Measurements from ENCODE around the gene NAA15. TPM values are rescaled to one million over a fixed set of nuclear protein-coding genes. Genes with fewer than 3 reads are reported as not detected.

NAA15 gene
- total RNA-seq, 1 experiment from 2014 or later: 80.6 TPM

GRCh38 chr4:139295206-139295941, 5.9 kb upstream of the NAA15 start:
- peak; percentile 92 for DNase-seq (ENCODE audit: unreplicated experiment)
- peak; percentile 93 for TF ChIP-seq CTCF (IDR thresholded peaks at IDR 0.05; ENCODE audit: unreplicated experiment)
- peaks cover 2% of the 10 kb centered on the region for H3K4me1 Mint-ChIP-seq (ENCODE audit: insufficient read depth, unreplicated experiment)
- BruUV-seq (replicated peaks): TSS peak; percentile 91
- CTCF ChIA-PET: interaction anchor here (0.6 to 6.1 kb wide), 36 partner anchors 8 to 265 kb away, joined by 3 to 57 read pairs (median 4); no protein-coding TSS in a partner anchor
- H3K9me3 Mint-ChIP-seq (ENCODE audit: unreplicated experiment): no peaks in the 10 kb centered on the region
- POLR2A ChIA-PET: interaction anchor here (0.6 to 4.6 kb wide), 39 partner anchors 9 to 593 kb away, joined by 3 to 134 read pairs (median 5); partner anchors contain the start of gene ELF2
- intact Hi-C loops (cut with micrococcal nuclease): loop anchor here (1.0 to 5.0 kb wide), 4 partner anchors 52 to 263 kb away; no protein-coding TSS in a partner anchor
- H3K27ac Mint-ChIP-seq (ENCODE audit: low read depth, unreplicated experiment): peak overlapping the region; percentile 97
- no peaks in the 10 kb centered on the region for H3K27me3 Mint-ChIP-seq (ENCODE audit: insufficient read depth, unreplicated experiment)
- peaks cover 39% of the 10 kb centered on the region for H3K36me3 Mint-ChIP-seq (ENCODE audit: insufficient read depth, unreplicated experiment)
- peak overlapping the region; percentile 78 for H3K4me3 Mint-ChIP-seq (ENCODE audit: unreplicated experiment)

GRCh38 chr4:139295942-139296299, 5.4 kb upstream of the NAA15 start:
- no peak for DNase-seq (ENCODE audit: unreplicated experiment)
- ChIA-PET CTCF (interaction anchor here (0.5 to 6.1 kb wide), 40 partner anchors 9 to 265 kb away, joined by 3 to 57 read pairs (median 4); no protein-coding TSS in a partner anchor), POLR2A (interaction anchor here (0.6 to 4.6 kb wide), 41 partner anchors 9 to 592 kb away, joined by 3 to 134 read pairs (median 5); partner anchors contain the start of gene ELF2)
- peaks cover 6% of the 10 kb centered on the region for H3K4me1 Mint-ChIP-seq (ENCODE audit: insufficient read depth, unreplicated experiment)
- TF ChIP-seq CTCF (IDR thresholded peaks at IDR 0.05; ENCODE audit: unreplicated experiment): no peak
- H3K9me3 Mint-ChIP-seq (ENCODE audit: unreplicated experiment): no peaks in the 10 kb centered on the region
- no TSS peak for BruUV-seq (replicated peaks)
- H3K4me3 Mint-ChIP-seq (ENCODE audit: unreplicated experiment): peak overlapping the region; percentile 78
- intact Hi-C loops (cut with micrococcal nuclease): loop anchor here (1.0 to 5.0 kb wide), 5 partner anchors 53 to 264 kb away; no protein-coding TSS in a partner anchor
- H3K27ac Mint-ChIP-seq (ENCODE audit: low read depth, unreplicated experiment): peak overlapping the region; percentile 97
- H3K27me3 Mint-ChIP-seq (ENCODE audit: insufficient read depth, unreplicated experiment): no peaks in the 10 kb centered on the region
- H3K36me3 Mint-ChIP-seq (ENCODE audit: insufficient read depth, unreplicated experiment): peaks cover 37% of the 10 kb centered on the region

- CTCF ChIA-PET: interaction anchor here (0.6 to 6.1 kb wide), 20 partner anchors 10 to 282 kb away, joined by 3 to 57 read pairs (median 5); no protein-coding TSS in a partner anchor
- Mint-ChIP-seq H3K4me1 (ENCODE audit: insufficient read depth, unreplicated experiment) (peaks cover 6% of the 10 kb centered on the region), H3K36me3 (ENCODE audit: insufficient read depth, unreplicated experiment) (peaks cover 29% of the 10 kb centered on the region), H3K27me3 (ENCODE audit: insufficient read depth, unreplicated experiment) (no peaks in the 10 kb centered on the region), H3K4me3 (ENCODE audit: unreplicated experiment) (peak overlapping the region; percentile 31), H3K27ac (ENCODE audit: low read depth, unreplicated experiment) (no peak overlapping the region), H3K9me3 (ENCODE audit: unreplicated experiment) (no peaks in the 10 kb centered on the region)
- TF ChIP-seq CTCF (IDR thresholded peaks at IDR 0.05; ENCODE audit: unreplicated experiment): no peak
- intact Hi-C loops (cut with micrococcal nuclease): loop anchor here (5.0 kb wide), 1 partner anchor 265 kb away; no protein-coding TSS in a partner anchor
- BruUV-seq (replicated peaks): no TSS peak
- peak; percentile 79 for DNase-seq (ENCODE audit: unreplicated experiment)
- POLR2A ChIA-PET: interaction anchor here (0.7 to 4.6 kb wide), 32 partner anchors 8 to 1372 kb away, joined by 3 to 134 read pairs (median 4); partner anchors contain the start of genes ELF2 and NOCT
Observed at GRCh38 chr4:139297001-139297410, 4.3 kb upstream of the NAA15 start.

GRCh38 chr4:139299536-139299935, 1.8 kb upstream of the NAA15 start:
- ChIA-PET POLR2A (interaction anchor here (0.6 to 5.2 kb wide), 23 partner anchors 9 to 285 kb away, joined by 3 to 254 read pairs (median 11); partner anchors contain the start of genes ELF2, NOCT and SETD7), CTCF (interaction anchor here (0.6 to 6.1 kb wide), 4 partner anchors 56 to 127 kb away, joined by 3 to 57 read pairs (median 4); no protein-coding TSS in a partner anchor)
- H3K36me3 Mint-ChIP-seq (ENCODE audit: insufficient read depth, unreplicated experiment): peaks cover 7% of the 10 kb centered on the region
- BruUV-seq (replicated peaks): no TSS peak
- peaks cover 6% of the 10 kb centered on the region for H3K4me1 Mint-ChIP-seq (ENCODE audit: insufficient read depth, unreplicated experiment)
- H3K9me3 Mint-ChIP-seq (ENCODE audit: unreplicated experiment): no peaks in the 10 kb centered on the region
- no peak for TF ChIP-seq CTCF (IDR thresholded peaks at IDR 0.05; ENCODE audit: unreplicated experiment)
- H3K27me3 Mint-ChIP-seq (ENCODE audit: insufficient read depth, unreplicated experiment): no peaks in the 10 kb centered on the region
- H3K4me3 Mint-ChIP-seq (ENCODE audit: unreplicated experiment): peak overlapping the region; percentile 87
- H3K27ac Mint-ChIP-seq (ENCODE audit: low read depth, unreplicated experiment): peak overlapping the region; percentile 98
- DNase-seq (ENCODE audit: unreplicated experiment): no peak
- intact Hi-C loops (cut with micrococcal nuclease): loop anchor here (5.0 kb wide), 1 partner anchor 267 kb away; no protein-coding TSS in a partner anchor
